Fibroblast of upper back skin (primary cell): ENCODE measurements around the gene TSC2.
A peak's percentile ranks its signal among the peaks of the same experiment; 100 is the strongest.
"Not testable (repeated sequence)": the region's sequence is repeated elsewhere in the genome, so short reads cannot be mapped to it uniquely, and the experiment has no call there.

ENCODE experiments used
- DNase-seq: peaks from one replicate; pipeline ENCODE4 v3.0.0-alpha.2; 2013

TSC2 gene

DNA sequence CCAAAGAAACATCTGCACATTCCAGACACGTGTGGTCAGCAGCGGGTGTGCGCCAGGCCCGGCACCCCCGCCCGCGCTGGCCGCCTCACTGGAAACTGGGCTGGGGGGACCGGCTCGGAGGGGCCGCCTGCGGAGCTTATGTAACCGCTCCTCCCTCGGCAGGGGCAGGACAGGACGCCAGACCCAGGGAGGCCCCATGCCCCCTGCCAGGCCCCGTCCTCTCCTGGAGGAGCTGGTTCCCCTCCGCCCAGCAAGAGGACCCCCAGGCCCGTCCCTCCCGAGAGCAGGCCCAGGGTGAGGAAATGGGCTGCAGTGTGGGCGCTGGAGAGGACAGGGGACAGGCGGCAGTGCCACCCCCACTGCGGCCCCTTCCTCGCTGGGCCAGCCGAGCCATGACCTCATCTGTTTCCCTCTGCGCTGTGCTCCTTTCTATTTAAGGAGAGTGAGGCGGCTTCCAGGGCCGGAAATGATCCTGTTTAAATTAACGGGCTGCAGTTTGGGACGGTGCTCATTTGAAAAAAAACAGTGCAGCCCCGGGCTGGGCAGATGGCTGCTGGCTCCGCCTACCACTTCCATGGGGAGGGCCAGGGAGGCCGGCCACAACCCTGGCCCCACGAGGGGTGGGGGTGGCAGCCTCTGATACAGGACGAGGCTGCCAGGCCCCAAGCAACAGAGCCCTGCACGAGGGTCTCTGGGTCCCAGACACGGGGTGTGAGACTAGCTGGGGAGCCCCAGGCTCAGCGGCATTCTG is 77.1 kb downstream of the TSC2 start:
- peak; percentile 81 for DNase-seq

DNA sequence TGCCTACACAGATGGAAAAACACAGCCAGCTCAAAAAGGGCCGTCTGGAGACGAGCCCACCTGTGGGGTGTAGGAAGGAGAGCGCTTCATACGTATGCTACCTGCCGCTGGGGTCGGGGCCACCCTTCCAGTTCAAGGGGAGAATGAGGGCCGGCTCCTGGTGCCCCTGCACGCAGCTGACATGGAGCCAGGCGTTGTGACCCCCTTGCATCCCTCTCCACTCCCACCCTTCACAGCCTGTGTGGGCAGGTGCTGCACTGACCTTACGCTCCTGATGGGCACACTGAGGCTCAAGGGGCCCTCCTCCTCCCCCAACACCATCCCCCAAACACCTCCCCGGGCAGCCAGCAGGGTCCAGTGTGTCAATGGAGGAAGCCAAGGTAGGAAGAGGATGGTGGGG is 77.8 kb downstream of the TSC2 start:
- DNase-seq: not testable (repeated sequence)

DNA sequence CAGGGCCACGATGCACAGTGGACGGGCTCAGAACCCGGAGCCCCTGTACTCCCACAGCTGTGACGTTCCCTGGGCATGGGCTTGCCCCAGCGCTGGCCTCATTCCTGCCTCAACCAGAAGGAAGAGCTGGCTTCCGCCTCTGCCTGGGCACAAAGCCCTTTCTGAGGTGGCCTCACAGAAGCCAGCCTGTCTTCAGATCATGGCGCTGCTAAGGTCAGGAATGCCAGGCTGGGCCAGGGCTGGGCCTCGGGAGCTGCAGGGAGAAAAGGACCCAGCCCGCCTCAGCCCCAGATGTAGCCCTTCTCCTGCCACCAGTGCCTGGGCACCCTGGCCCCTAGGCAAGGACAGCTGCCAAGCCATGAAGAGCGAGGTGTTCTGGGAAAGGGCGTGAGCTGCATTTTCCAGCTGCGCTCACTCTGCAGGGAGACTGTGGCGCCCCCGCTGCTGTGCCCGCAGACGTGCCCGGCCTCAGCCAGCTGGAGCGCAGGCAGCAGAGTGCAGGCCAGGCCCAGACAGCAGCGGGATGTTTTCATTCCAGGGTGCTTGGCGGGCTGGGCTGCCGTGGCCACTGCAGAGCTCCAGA is 78.5 kb downstream of the TSC2 start:
- peak; percentile 35 for DNase-seq

DNA sequence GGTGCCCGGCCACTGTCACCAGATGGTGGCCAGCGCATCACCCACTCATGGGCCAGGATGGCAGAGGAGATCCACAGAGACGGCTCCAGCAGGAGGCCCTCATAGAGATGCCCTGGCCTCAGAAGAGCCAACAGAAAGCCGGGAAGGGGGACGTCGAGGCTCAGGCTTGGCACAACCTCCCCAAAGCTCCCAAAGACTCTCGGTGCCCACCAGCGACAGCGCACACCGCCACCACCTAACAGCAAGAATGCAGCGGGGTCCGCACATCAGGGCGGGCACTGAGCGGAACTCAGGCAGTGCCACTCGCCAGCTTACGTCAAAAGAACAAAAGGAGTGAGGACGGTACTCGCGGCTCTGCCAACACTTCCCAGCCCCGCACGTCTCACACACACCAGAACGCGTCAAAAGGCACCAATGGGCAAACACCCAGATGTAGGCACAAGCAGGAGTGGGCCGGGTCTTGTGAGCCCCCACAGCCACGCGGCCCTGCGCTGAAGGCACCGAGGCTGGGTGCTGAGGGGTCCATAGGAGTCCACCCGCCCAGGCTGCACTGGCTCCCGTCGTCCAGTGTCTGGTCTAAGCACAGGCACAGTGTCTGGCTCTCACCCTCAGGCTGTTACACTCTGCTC is 79.3 kb downstream of the TSC2 start:
- not testable (repeated sequence) for DNase-seq

DNA sequence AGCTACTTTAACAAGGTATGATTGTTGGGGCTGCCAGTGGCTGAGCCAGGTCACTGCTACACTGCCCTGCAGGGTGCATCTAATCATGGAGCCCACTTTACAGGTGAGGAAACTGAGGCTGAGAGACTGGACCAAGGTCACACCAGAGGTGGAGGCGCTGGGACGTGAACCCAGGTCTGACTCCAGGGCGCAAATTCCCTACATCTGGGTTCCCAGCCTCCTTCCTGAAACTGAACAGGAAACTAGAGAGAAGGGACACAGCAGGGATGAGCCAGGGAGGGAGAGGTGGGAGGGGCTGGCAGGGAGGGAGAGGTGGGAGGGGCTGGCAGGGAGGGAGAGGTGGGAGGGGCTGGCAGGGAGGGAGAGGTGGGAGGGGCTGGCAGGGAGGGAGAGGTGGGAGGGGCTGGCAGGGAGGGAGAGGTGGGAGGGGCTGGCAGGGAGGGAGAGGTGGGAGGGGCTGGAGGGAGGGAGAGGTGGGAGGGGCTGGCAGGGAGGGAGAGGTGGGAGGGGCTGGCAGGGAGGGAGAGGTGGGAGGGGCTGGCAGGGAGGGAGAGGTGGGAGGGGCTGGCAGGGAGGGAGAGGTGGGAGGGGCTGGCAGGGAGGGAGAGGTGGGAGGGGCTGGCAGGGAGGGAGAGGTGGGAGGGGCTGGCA is 80.0 kb downstream of the TSC2 start:
- DNase-seq: peak; percentile 58

DNA sequence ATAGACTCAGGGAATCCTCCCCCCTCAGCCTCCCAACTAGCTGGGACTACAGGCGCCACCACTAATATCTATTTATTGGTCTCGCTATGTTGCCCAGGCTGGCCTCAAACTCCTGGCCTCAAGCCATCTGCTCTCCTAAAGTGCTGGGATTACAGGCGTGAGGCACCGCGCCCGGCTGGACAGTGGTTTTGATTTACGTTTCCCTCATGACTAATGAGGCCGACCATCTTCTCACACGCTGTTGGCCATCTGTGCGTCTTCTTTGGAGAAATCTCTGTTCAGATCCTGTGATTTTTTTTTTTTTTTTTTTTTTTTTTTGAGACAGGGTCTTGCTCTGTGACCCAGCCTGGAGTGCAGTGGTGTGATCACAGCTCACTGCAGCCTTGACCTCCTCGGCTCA is 81.5 kb downstream of the TSC2 start:
- DNase-seq: peak; percentile 64

DNA sequence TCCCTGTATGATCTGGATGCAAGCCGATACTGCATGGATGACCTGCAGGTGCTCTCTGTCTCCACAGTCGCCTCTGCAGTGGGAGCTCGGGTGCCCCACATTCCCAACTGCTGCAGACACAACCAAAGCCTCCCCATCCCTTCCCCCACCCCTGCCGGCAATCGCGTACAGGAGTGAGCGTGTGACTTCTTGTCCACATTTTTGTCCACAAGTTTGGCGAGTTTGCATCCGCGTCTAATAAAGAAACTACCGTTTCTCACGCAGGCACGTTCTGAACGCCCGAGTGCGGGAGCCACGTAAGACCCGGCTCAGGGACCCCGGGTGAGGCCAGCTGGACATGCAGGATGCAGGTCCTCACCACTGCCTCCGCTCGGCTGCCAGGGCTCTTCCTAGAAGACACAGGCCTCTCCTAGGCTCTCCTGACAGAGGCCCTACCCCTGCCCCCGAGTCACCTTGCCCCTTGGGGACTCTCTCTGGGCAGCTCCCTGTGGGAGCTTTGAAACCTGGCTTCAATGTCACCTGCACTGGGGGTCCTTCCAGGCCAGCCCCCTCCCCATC is 82.2 kb downstream of the TSC2 start:
- DNase-seq: not testable (repeated sequence)

DNA sequence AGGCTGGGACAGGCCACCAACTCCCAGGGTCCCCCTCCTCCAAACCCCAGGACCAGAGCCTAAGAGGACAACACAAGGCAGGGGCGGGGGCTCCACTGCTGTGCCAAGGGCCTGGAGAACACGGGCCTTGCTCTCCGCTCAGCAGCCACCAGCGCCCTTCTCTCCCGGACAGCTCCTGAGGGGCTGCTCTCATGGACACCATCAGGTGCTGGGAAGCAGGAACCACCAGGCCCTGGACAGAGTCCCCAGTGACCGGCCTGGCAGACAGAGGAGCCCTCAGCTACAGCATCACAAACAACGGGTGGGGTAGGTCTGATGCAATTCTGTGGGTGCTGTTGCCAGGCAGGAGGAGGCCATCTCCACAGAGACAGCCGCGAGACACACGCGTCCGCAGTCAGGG is 86.0 kb downstream of the TSC2 start:
- not testable (repeated sequence) for DNase-seq

DNA sequence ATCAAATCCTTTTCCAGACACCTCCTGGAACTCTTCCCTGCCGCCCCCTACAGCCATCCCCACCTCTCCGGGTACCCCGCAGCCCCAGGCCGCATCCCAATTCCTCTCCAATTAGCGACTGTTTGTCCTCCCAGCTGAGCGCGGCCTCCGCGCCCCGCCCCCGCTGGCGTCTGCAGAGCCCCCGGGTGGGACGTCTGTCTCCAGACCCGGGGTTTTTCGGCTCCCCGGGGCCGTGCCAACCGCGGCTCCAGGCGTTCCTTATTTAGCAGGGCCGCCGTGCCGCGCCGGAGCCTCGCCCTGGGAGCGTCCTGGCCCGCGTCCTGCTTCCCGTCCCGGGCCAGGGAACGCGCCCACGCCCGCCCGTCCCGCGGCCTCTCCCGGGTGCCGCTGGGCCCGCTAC is 87.3 kb downstream of the TSC2 start:
- not testable (repeated sequence) for DNase-seq

DNA sequence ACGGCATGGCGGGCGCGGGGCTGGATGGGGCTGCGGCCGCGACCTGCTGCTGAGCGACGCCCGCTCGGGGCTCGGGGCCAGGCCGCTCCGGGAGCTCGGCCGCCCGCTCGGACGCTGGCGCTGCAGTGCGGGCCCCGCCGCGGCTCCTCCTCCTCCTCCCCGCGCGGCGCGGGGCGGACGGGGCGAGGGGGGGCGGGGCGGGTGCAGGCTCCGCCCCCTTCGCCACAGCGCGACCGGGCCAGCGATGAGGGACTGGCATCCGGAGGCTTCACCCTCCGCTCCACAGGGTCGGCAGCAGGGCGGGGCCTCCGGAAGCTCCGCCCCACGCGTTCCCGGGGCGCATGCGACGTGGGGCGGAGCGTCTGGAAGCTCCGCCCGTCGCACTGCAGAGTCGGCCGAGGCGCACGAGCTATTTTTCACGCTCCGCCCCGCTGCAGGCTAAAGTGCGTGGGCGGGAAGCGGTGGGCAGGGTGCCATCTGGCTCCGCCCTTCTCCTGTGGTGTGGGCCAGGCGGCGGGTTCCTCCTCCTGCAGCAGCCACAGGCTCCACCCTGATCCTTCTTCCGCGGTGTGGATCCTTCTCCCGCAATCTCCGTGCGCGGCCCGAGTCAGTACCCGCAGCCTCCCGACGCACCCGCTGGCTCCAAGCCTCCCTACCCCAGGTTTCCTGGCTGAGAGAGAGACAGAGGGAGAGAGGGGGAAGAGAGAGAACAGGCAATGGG is 88.1 kb downstream of the TSC2 start, which contains the start of gene PKD1:
TSS of gene PKD1 (minus strand) at position 129 of the 721 bp plus-strand sequence. CDS start 209 bp downstream, outside the sequence.
- peak; percentile 92 for DNase-seq
